Endothelial cell of umbilical vein (primary cell): ENCODE data around the gene LY6G6C. TPM values are rescaled to one million over a fixed set of nuclear protein-coding genes. Genes with fewer than 3 reads are reported as not detected.

Experiments used
- BruUV-seq: library from RNA; stranded (reverse); fragments of 400-500 nt; replicated peaks from 2 replicates; lab custom pipeline; 2021; lab: Mats Ljungman, UMichigan
- CTCF ChIA-PET: fragments of 300-600, 350-600 bp; sonication (Branson Sonifier 250); formaldehyde crosslinking; loops from one replicate; lab custom pipeline; 2021; ENCODE audit warnings: antibody characterized with exemption, inconsistent platforms; lab: Charles Lee
- POLR2A ChIA-PET: fragments of 300-600, 350-600 bp; sonication (Branson Sonifier 250); formaldehyde crosslinking; loops from one replicate; lab custom pipeline; 2021; ENCODE audit warnings: antibody characterized with exemption, inconsistent platforms; lab: Charles Lee
- DNase-seq: peaks from one replicate; pipeline ENCODE4 v3.0.0-alpha.2; 2011; ENCODE audit warnings: low read depth, low spot score
- FAIRE-seq: peaks from 2 replicates; lab custom pipeline; 2011; peaks lifted over from hg19 to GRCh38; lab: Jason Lieb, UNC
- H2AFZ ChIP-seq: 2 replicates; pipeline ENCODE4 v1.6.0; 2012; ENCODE audit warnings: low read depth, low read length, control low read depth, inconsistent platforms
- H3K27ac ChIP-seq: 2 replicates; pipeline ENCODE4 v1.5.1; 2011; ENCODE audit warnings: low read depth, mild to moderate bottlenecking, control low read depth, low read length, moderate library complexity; ENCODE audit not compliant: insufficient read depth
- H3K27me3 ChIP-seq, 2 experiments: 2 replicates each; pipeline versions ENCODE4 v1.6.0 to v1.6.1; 2011; ENCODE audit warnings: low read length in 2 of 2, mixed read lengths in 1 of 2; ENCODE audit not compliant: control insufficient read depth in 2 of 2, insufficient read depth in 2 of 2
- H3K36me3 ChIP-seq, 2 experiments: 2 replicates in 1 of 2; 3 replicates in 1 of 2; pipeline ENCODE4 v1.5.1; 2011; ENCODE audit warnings: low read length in 2 of 2, mild to moderate bottlenecking in 1 of 2, moderate library complexity in 1 of 2; ENCODE audit not compliant: control insufficient read depth in 2 of 2, insufficient read depth in 2 of 2; ENCODE audit errors: extremely low read depth in 1 of 2
- H3K4me1 ChIP-seq: 3 replicates; pipeline ENCODE4 v1.5.1; 2011; ENCODE audit warnings: mild to moderate bottlenecking, low read length; ENCODE audit not compliant: control insufficient read depth, insufficient read depth; ENCODE audit errors: extremely low read depth
- H3K4me2 ChIP-seq: 2 replicates; pipeline ENCODE4 v1.6.1; 2011; ENCODE audit warnings: low read length, control low read depth, mixed read lengths; ENCODE audit not compliant: insufficient read depth
- H3K4me3 ChIP-seq, 3 experiments: fragments of 200-600 bp in 1 of 3; sonication (generic), shearing (Covaris generic) in 1 of 3; replicated peaks in 1 of 3; 2 replicates each; pipeline ENCODE4 v1.5.1; 2011 to 2016; ENCODE audit warnings: control low read depth in 3 of 3, low read length in 3 of 3, mild to moderate bottlenecking in 2 of 3, inconsistent platforms in 1 of 3, low read depth in 1 of 3, moderate library complexity in 1 of 3; ENCODE audit not compliant: insufficient read depth in 1 of 3
- H3K79me2 ChIP-seq: 2 replicates; pipeline ENCODE4 v1.6.0; 2012; ENCODE audit warnings: low read length, inconsistent platforms; ENCODE audit not compliant: control insufficient read depth, insufficient read depth
- H3K9ac ChIP-seq: replicated peaks from 2 replicates; pipeline ENCODE3; 2011; ENCODE audit warnings: low read length, control low read depth; ENCODE audit not compliant: insufficient read depth; ENCODE audit errors: extremely low read depth
- H3K9me1 ChIP-seq: replicated peaks from 3 replicates; pipeline ENCODE4 v1.6.0; 2011; ENCODE audit warnings: mild to moderate bottlenecking, low read length; ENCODE audit not compliant: control insufficient read depth, insufficient read depth; ENCODE audit errors: extremely low read depth
- H3K9me3 ChIP-seq: replicated peaks from 2 replicates; pipeline ENCODE4 v1.5.1; 2012; ENCODE audit warnings: low read length, inconsistent platforms; ENCODE audit not compliant: control insufficient read depth, insufficient read depth
- H4K20me1 ChIP-seq: replicated peaks from 2 replicates; pipeline ENCODE3; 2011; ENCODE audit warnings: mild to moderate bottlenecking, low read length; ENCODE audit not compliant: control insufficient read depth, insufficient read depth; ENCODE audit errors: extremely low read depth
- FOS ChIP-seq: IDR thresholded peaks from 2 replicates; pipeline ENCODE4 v1.6.1; 2011; ENCODE audit warnings: mild to moderate bottlenecking, low read length, moderate library complexity, borderline replicate concordance; ENCODE audit not compliant: insufficient read depth
- GATA2 ChIP-seq: IDR thresholded peaks from 2 replicates; pipeline ENCODE4 v1.7.0; 2011; ENCODE audit warnings: low read depth, mild to moderate bottlenecking, moderate library complexity, mixed read lengths, low read length; ENCODE audit not compliant: insufficient read length, insufficient read depth
- JUN ChIP-seq: IDR thresholded peaks from 2 replicates; pipeline ENCODE4 v1.6.1; 2011; ENCODE audit warnings: borderline replicate concordance, low read depth; ENCODE audit not compliant: insufficient read length, insufficient read depth
- MYC ChIP-seq: IDR thresholded peaks from one replicate; pipeline ENCODE4 v1.6.1; 2011; ENCODE audit warnings: mild to moderate bottlenecking, low read depth, low read length
- POLR2A ChIP-seq: IDR thresholded peaks from 2 replicates; pipeline ENCODE4 v1.6.1; 2012; ENCODE audit warnings: low read depth, mild to moderate bottlenecking, control low read depth, low read length
- POLR2AphosphoS5 ChIP-seq: IDR thresholded peaks from 2 replicates; pipeline ENCODE4 v1.6.1; 2012; ENCODE audit warnings: low read depth, mild to moderate bottlenecking, control low read depth, low read length, moderate library complexity; ENCODE audit not compliant: insufficient read depth
- dilution Hi-C: fragments of 300-500 bp; cut with MboI; formaldehyde crosslinking; loops from one replicate; pipeline ENCODE4 v1.15.0; 2019; ENCODE audit warnings: low sequenced_read_pairs; ENCODE audit not compliant: extremely low pct_ligation_motif_present
- intact Hi-C: fragments of 100-400 bp; cut with micrococcal nuclease; formaldehyde crosslinking; loops from one replicate; pipeline ENCODE4 v1.10.0; 2022
- polyA plus RNA-seq, 4 experiments: library from polyadenylated mRNA; depleted of rRNA in 3 of 4; stranded (reverse) in 3 of 4; unstranded in 1 of 4; fragments of >200 nt; gene quantifications; 2 replicates each; pipeline versions ENCODE4 v1.2.1 to v1.2.3, GENCODE V29; 2011 to 2012; ENCODE audit warnings: missing spikeins in 1 of 4
- total RNA-seq: library from RNA; stranded (reverse); gene quantifications from 2 replicates; pipeline ENCODE4 v1.2.3, GENCODE V29; 2021
- TF ChIP-seq, protein P1 (sequence below), 2 donors: IDR thresholded peaks; 1 replicate in 1 of 2; 2 replicates in 1 of 2; pipeline ENCODE4 v1.5.1; 2011; ENCODE audit warnings: low read length in 2 of 2, mild to moderate bottlenecking in 2 of 2, moderate library complexity in 2 of 2, control low read depth in 1 of 2, inconsistent platforms in 1 of 2, low read depth in 1 of 2; ENCODE audit not compliant: insufficient read depth in 1 of 2; ENCODE audit errors: extremely low read depth in 1 of 2
- TF ChIP-seq, protein P2 (sequence below): IDR thresholded peaks from 2 replicates; pipeline ENCODE4 v1.6.1; 2011; ENCODE audit not compliant: insufficient read depth, insufficient read length

The LY6G6C gene
- total and polyA plus RNA-seq, 2 donors (not counting 3 experiments of a cell fraction or from before 2014, with no cell fraction given): 0.33 TPM; not detected in 1

DNA sequence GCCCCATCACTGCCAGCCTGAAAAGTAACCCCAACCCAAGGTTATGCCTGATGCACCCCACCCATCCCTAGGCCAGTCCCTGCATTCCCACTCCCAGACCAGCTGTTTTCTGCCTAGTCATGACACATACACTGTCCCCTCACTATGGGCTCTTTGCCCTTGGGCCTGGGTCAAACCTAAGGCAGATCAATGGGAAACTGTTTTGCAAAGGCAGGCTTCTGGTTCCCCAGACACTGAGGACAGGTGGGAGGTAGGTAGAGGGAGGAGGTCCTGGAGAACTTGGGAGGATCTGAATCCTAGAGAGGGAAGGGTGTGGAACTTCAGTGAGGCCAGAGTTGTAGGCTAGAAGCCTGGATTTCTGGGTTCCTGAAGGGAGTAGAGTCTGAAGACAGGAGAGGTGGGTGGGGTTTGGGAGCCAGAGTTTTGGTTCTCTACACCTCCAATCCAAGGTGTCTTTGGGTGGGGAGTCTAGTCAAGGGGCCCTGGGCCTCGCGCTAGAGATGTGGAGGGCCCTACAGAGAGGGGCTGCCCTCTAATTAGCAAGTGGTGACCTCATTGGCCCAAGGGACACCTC, 12.8 kb upstream of the LY6G6C start:
- Histone ChIP-seq H3K79me2 (peaks cover 41% of the 10 kb centered on the region), H3K9ac (peak overlapping the region; percentile 96), H3K27ac (peak overlapping the region; percentile 94), H3K4me3 (peak overlapping the region; percentile 86 to 98 (median 96)), H3K4me2 (peak overlapping the region; percentile 93), H3K27me3 (no peaks in the 10 kb centered on the region), H3K36me3 (peaks cover 16 to 23% of the 10 kb centered on the region in 2 experiments), H4K20me1 (no peaks in the 10 kb centered on the region), H3K4me1 (peaks cover 40% of the 10 kb centered on the region), H2AFZ (no peak overlapping the region), H3K9me3 (no peaks in the 10 kb centered on the region), H3K9me1 (no peaks in the 10 kb centered on the region)
- intact Hi-C loops (loop anchor here (1.0 to 10.0 kb wide), 2 partner anchors 93 to 190 kb away; partner anchors contain the start of genes ATP6V1G2, DDX39B, HSPA1B and NFKBIL1), dilution Hi-C loops (no loop called here)
- FAIRE-seq (no peak), DNase-seq (no peak)
- ChIA-PET POLR2A (interaction anchor here (1.5 kb wide), 1 partner anchor 93 kb away, joined by 6 read pairs; the partner anchor contains the start of gene HSPA1B), CTCF (interaction anchor here (1.5 kb wide), 1 partner anchor 9 kb away, joined by 3 read pairs; no protein-coding TSS in a partner anchor)
- TF ChIP-seq MYC (no peak), POLR2AphosphoS5 (no peak)
- TF ChIP-seq, protein P1, sequence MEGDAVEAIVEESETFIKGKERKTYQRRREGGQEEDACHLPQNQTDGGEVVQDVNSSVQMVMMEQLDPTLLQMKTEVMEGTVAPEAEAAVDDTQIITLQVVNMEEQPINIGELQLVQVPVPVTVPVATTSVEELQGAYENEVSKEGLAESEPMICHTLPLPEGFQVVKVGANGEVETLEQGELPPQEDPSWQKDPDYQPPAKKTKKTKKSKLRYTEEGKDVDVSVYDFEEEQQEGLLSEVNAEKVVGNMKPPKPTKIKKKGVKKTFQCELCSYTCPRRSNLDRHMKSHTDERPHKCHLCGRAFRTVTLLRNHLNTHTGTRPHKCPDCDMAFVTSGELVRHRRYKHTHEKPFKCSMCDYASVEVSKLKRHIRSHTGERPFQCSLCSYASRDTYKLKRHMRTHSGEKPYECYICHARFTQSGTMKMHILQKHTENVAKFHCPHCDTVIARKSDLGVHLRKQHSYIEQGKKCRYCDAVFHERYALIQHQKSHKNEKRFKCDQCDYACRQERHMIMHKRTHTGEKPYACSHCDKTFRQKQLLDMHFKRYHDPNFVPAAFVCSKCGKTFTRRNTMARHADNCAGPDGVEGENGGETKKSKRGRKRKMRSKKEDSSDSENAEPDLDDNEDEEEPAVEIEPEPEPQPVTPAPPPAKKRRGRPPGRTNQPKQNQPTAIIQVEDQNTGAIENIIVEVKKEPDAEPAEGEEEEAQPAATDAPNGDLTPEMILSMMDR (IDR thresholded peaks at IDR 0.05; ENCODE audit: extremely low read depth in 1 of 2, insufficient read depth in 1 of 2, low read depth in 1 of 2, low read length in 2 of 2): no peak
- BruUV-seq: no TSS peak

DNA sequence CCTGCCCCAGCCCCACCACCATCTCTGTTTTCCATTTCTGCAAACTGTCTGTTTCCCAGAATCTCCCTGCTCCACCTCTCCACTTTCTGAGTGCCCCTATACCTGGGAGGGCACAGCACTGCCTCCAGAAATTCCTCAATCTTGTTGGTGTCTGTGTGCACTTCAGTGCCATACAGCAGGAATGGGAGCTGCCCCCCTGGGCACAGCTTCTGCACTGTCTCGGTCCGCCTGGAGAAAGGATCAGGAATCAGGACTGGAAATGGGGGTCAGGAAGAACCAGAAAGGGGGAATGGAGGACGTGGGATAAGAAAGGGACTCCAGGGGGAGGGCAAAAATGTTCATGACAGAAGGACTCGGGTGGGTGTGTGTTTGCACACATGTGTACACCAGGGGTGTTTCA, 12.2 kb upstream of the LY6G6C start:
- no peak overlapping the region for H2AFZ ChIP-seq
- peaks cover 37% of the 10 kb centered on the region for H3K4me1 ChIP-seq
- no peak for DNase-seq
- no peaks in the 10 kb centered on the region for H3K9me1 ChIP-seq
- peak overlapping the region; percentile 96 for H3K9ac ChIP-seq
- intact Hi-C loops: loop anchor here (1.0 to 10.0 kb wide), 2 partner anchors 94 to 189 kb away; partner anchors contain the start of genes ATP6V1G2, DDX39B, HSPA1B and NFKBIL1
- ChIA-PET POLR2A (interaction anchor here (1.0 kb wide), 1 partner anchor 94 kb away, joined by 3 read pairs; the partner anchor contains the start of gene HSPA1B), CTCF (interaction anchor here (1.0 kb wide), 2 partner anchors 62 to 96 kb away, joined by 3 read pairs; partner anchors contain the start of gene VARS1)
- peaks cover 41% of the 10 kb centered on the region for H3K79me2 ChIP-seq
- peak overlapping the region; percentile 93 for H3K4me2 ChIP-seq
- no peaks in the 10 kb centered on the region for H3K27me3 ChIP-seq
- FAIRE-seq: no peak
- BruUV-seq: no TSS peak
- H3K36me3 ChIP-seq: peaks cover 16 to 23% of the 10 kb centered on the region in 2 experiments
- dilution Hi-C loops: no loop called here
- no peaks in the 10 kb centered on the region for H3K9me3 ChIP-seq
- H3K4me3 ChIP-seq: peak overlapping the region in 1 of 3 experiments; percentile 98
- TF ChIP-seq, protein P1 (IDR thresholded peaks at IDR 0.05; ENCODE audit: extremely low read depth in 1 of 2, insufficient read depth in 1 of 2, low read depth in 1 of 2, low read length in 2 of 2): no peak
- TF ChIP-seq FOS (no peak), POLR2A (no peak), JUN (no peak), POLR2AphosphoS5 (no peak), MYC (no peak), GATA2 (no peak)
- TF ChIP-seq, protein P2, sequence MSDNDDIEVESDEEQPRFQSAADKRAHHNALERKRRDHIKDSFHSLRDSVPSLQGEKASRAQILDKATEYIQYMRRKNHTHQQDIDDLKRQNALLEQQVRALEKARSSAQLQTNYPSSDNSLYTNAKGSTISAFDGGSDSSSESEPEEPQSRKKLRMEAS: no peak
- H3K27ac ChIP-seq: peak overlapping the region; percentile 94
- no peaks in the 10 kb centered on the region for H4K20me1 ChIP-seq
